Keratinocyte (primary cell): ENCODE measurements around the gene PABPN1L. TPM values are rescaled to one million over a fixed set of nuclear protein-coding genes. Genes with fewer than 3 reads are reported as not detected.

Experiments used
- DNase-seq: peaks from one replicate; pipeline ENCODE4 v3.0.0-alpha.2; 2011; ENCODE audit warnings: low read depth, missing footprints, low spot score
- FAIRE-seq: peaks from 2 replicates; lab custom pipeline; 2011; peaks lifted over from hg19 to GRCh38; lab: Jason Lieb, UNC
- H2AFZ ChIP-seq: 2 replicates; pipeline ENCODE4 v1.6.0; 2012; ENCODE audit warnings: low read length, control low read depth, inconsistent platforms; ENCODE audit not compliant: control insufficient read depth
- H3K27ac ChIP-seq: 2 replicates; pipeline ENCODE4 v1.5.1; 2011; ENCODE audit warnings: low read length; ENCODE audit not compliant: control insufficient read depth, insufficient read depth
- H3K27me3 ChIP-seq: 3 replicates; pipeline ENCODE4 v1.6.0; 2011; ENCODE audit warnings: low read length; ENCODE audit not compliant: control insufficient read depth, insufficient read depth; ENCODE audit errors: extremely low read depth
- H3K36me3 ChIP-seq, 2 experiments: 2 replicates in 1 of 2; 3 replicates in 1 of 2; pipeline ENCODE4 v1.5.1; 2011; ENCODE audit warnings: low read length in 2 of 2, mild to moderate bottlenecking in 1 of 2; ENCODE audit not compliant: control insufficient read depth in 2 of 2, insufficient read depth in 2 of 2; ENCODE audit errors: extremely low read depth in 1 of 2
- H3K4me1 ChIP-seq: 3 replicates; pipeline ENCODE4 v1.5.1; 2011; ENCODE audit warnings: low read length; ENCODE audit not compliant: control insufficient read depth, insufficient read depth; ENCODE audit errors: extremely low read depth
- H3K4me2 ChIP-seq: 3 replicates; pipeline ENCODE4 v1.6.0; 2011; ENCODE audit warnings: low read depth, low read length; ENCODE audit not compliant: control insufficient read depth, insufficient read depth; ENCODE audit errors: extremely low read depth
- H3K4me3 ChIP-seq, 3 experiments: fragments of 200-600 bp in 1 of 3; sonication (generic) in 1 of 3; 2 replicates in 2 of 3; 3 replicates in 1 of 3; pipeline ENCODE4 v1.5.1; 2011 to 2016; ENCODE audit warnings: low read length in 3 of 3, mild to moderate bottlenecking in 3 of 3, control low read depth in 2 of 3, inconsistent platforms in 1 of 3, low read depth in 1 of 3, mixed read lengths in 1 of 3, mixed run types in 1 of 3, moderate library complexity in 1 of 3; ENCODE audit not compliant: control insufficient read depth in 2 of 3, insufficient read depth in 2 of 3; ENCODE audit errors: extremely low read depth in 1 of 3
- H3K79me2 ChIP-seq: 2 replicates; pipeline ENCODE4 v1.6.0; 2012; ENCODE audit warnings: low read length; ENCODE audit not compliant: control insufficient read depth, insufficient read depth
- H3K9ac ChIP-seq: 3 replicates; pipeline ENCODE4 v1.6.0; 2011; ENCODE audit warnings: low read length; ENCODE audit not compliant: control insufficient read depth, insufficient read depth; ENCODE audit errors: extremely low read depth
- H3K9me1 ChIP-seq: 3 replicates; pipeline ENCODE4 v1.6.0; 2011; ENCODE audit warnings: low read length; ENCODE audit not compliant: control insufficient read depth, insufficient read depth; ENCODE audit errors: extremely low read depth
- H3K9me3 ChIP-seq: 2 replicates; pipeline ENCODE4 v1.5.1; 2012; ENCODE audit warnings: low read depth, low read length; ENCODE audit not compliant: control insufficient read depth
- H4K20me1 ChIP-seq: 3 replicates; pipeline ENCODE4 v1.6.0; 2011; ENCODE audit warnings: low read length; ENCODE audit not compliant: control insufficient read depth, insufficient read depth; ENCODE audit errors: extremely low read depth
- EZH2 ChIP-seq: IDR thresholded peaks from one replicate; pipeline ENCODE4 v1.6.1; 2012; ENCODE audit warnings: inconsistent platforms, mild to moderate bottlenecking, low read length, moderate library complexity
- dilution Hi-C: fragments of 300-500 bp; cut with MboI; formaldehyde crosslinking; loops from one replicate; pipeline ENCODE4 v1.7.0; 2020; ENCODE audit warnings: low sequenced_read_pairs; ENCODE audit not compliant: extremely low pct_ligation_motif_present
- polyA plus RNA-seq, 5 experiments: library from polyadenylated mRNA; depleted of rRNA in 3 of 5; stranded (reverse) in 3 of 5; stranded (forward) in 1 of 5; unstranded in 1 of 5; fragments of >200 nt; gene quantifications; 1 replicate in 1 of 5; 2 replicates in 3 of 5; 3 replicates in 1 of 5; pipeline versions ENCODE4 v1.2.1 to v1.2.3, GENCODE V29; 2011 to 2012; ENCODE audit warnings: missing spikeins in 2 of 5, low read depth in 1 of 5, low replicate concordance in 1 of 5
- TF ChIP-seq, protein P1 (sequence below), 3 experiments: IDR thresholded peaks in 1 of 3; conservative IDR thresholded peaks in 1 of 3; optimal IDR thresholded peaks in 1 of 3; 2 replicates in 2 of 3; 3 replicates in 1 of 3; pipeline versions ENCODE3 to v1.5.1; 2011; ENCODE audit warnings: low read length in 3 of 3, mild to moderate bottlenecking in 3 of 3, moderate library complexity in 2 of 3, control low read depth in 1 of 3, inconsistent platforms in 1 of 3; ENCODE audit not compliant: insufficient read depth in 2 of 3; ENCODE audit errors: extremely low read depth in 1 of 3

Gene PABPN1L
- polyA plus RNA-seq, 1 donor (not counting 4 experiments of a cell fraction or from before 2014, with no cell fraction given): not detected

DNA sequence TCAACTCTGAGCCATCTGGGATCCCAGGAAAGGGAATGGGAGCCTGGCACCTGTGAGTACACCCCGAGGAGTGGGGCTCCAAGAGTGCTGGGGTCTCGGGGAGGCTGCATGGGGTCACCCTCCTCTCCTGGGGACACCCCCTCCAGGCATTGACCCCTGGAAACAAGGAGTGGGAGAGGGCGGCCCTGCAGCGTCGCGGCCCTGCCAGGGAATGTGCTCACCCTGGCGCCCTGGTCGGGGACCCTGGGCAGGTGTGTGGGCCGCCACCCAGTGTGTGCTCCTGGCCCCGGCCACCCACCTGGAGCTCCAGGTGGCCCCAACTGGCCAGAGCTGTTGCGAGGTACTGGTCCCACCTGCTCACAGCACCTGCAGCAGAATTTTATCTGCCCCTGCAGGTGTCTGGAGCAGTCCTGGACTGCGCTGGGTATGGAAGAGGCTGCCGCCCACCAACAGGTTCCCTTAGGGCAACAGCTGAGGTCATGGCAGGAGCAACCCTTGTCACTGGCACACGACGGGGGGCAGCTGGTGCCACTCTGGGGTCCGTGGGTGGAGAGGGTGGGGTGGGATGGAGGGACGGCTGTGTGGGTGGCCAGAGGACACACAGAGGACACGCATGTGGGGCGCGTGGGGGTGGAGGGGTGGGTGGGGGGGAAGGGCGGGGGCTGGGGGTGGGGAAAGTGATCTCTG, 5.4 kb upstream of the PABPN1L start:
- no peak overlapping the region for H3K9ac ChIP-seq
- H3K9me3 ChIP-seq: no peaks in the 10 kb centered on the region
- DNase-seq: no peak
- no peak overlapping the region for H3K4me3 ChIP-seq
- no peaks in the 10 kb centered on the region for H4K20me1 ChIP-seq
- H3K4me2 ChIP-seq: no peak overlapping the region
- H3K27ac ChIP-seq: no peak overlapping the region
- H3K4me1 ChIP-seq: no peaks in the 10 kb centered on the region
- peaks cover 43% of the 10 kb centered on the region for H3K27me3 ChIP-seq
- no peak overlapping the region for H2AFZ ChIP-seq
- TF ChIP-seq EZH2: no peak
- TF ChIP-seq, protein P1, sequence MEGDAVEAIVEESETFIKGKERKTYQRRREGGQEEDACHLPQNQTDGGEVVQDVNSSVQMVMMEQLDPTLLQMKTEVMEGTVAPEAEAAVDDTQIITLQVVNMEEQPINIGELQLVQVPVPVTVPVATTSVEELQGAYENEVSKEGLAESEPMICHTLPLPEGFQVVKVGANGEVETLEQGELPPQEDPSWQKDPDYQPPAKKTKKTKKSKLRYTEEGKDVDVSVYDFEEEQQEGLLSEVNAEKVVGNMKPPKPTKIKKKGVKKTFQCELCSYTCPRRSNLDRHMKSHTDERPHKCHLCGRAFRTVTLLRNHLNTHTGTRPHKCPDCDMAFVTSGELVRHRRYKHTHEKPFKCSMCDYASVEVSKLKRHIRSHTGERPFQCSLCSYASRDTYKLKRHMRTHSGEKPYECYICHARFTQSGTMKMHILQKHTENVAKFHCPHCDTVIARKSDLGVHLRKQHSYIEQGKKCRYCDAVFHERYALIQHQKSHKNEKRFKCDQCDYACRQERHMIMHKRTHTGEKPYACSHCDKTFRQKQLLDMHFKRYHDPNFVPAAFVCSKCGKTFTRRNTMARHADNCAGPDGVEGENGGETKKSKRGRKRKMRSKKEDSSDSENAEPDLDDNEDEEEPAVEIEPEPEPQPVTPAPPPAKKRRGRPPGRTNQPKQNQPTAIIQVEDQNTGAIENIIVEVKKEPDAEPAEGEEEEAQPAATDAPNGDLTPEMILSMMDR (optimal IDR thresholded peaks at IDR 0.05 in 1 of 3, IDR thresholded peaks at IDR 0.05 in 1 of 3, conservative IDR thresholded peaks at IDR 0.05 in 1 of 3; ENCODE audit: extremely low read depth in 1 of 3, insufficient read depth in 2 of 3, low read length in 3 of 3): no peak
- no peak for FAIRE-seq
- dilution Hi-C loops: no loop called here
- H3K36me3 ChIP-seq: no peaks in the 10 kb centered on the region
- no peaks in the 10 kb centered on the region for H3K9me1 ChIP-seq
- no peaks in the 10 kb centered on the region for H3K79me2 ChIP-seq

DNA sequence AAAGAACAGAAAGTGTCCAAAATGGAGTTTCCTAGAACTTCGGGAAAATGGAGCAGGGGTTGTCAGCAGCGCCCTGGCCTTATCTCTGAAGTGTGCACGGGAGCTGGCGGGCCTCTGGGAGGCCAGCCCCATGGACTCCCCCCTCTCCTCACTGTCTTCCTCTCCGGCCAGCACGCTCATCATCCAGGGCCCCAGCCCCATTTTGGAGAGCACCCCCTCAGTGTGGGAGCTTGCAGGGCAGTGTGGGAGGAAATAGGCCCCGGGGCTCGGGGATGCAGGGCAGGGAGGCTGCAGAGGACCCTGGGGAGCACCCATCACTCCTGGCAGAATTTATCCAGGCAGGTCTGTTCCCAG, 4.9 kb upstream of the PABPN1L start:
- Histone ChIP-seq H3K9ac (no peak overlapping the region), H3K27me3 (peaks cover 43% of the 10 kb centered on the region), H3K4me1 (no peaks in the 10 kb centered on the region), H2AFZ (no peak overlapping the region), H3K4me2 (no peak overlapping the region), H3K36me3 (no peaks in the 10 kb centered on the region), H3K27ac (no peak overlapping the region), H3K9me3 (no peaks in the 10 kb centered on the region), H4K20me1 (no peaks in the 10 kb centered on the region), H3K79me2 (no peaks in the 10 kb centered on the region), H3K9me1 (no peaks in the 10 kb centered on the region), H3K4me3 (no peak overlapping the region)
- FAIRE-seq: no peak
- dilution Hi-C loops: no loop called here
- no peak for TF ChIP-seq EZH2
- TF ChIP-seq, protein P1 (optimal IDR thresholded peaks at IDR 0.05 in 1 of 3, IDR thresholded peaks at IDR 0.05 in 1 of 3, conservative IDR thresholded peaks at IDR 0.05 in 1 of 3; ENCODE audit: extremely low read depth in 1 of 3, insufficient read depth in 2 of 3, low read length in 3 of 3): no peak
- no peak for DNase-seq
